K562 (cell line): ENCODE measurements around the gene WWOX. TPM values are rescaled to one million over a fixed set of nuclear protein-coding genes. Genes with fewer than 3 reads are reported as not detected.
A peak's percentile ranks its signal among the peaks of the same experiment; 100 is the strongest.

Experiments
- JUND ChIP-seq, 2 experiments: IDR thresholded peaks; 2 replicates in 1 of 2; 3 replicates in 1 of 2; pipeline ENCODE4 v1.6.1; 2011; ENCODE audit warnings: borderline replicate concordance in 2 of 2, low read depth in 2 of 2, low read length in 2 of 2, improper control_type of control experiment in 1 of 2, missing biosample characterization in 1 of 2, missing genetic modification characterization in 1 of 2, missing genetic modification reagents in 1 of 2
- ZBTB12 ChIP-seq: fragments of 250-450 bp; sonication (Bioruptor Pico); IDR thresholded peaks from 2 replicates; pipeline ENCODE4 v1.4.0; 2020
- polyA plus RNA-seq, 8 experiments: library from polyadenylated mRNA; depleted of rRNA in 4 of 8; stranded (reverse) in 5 of 8; unstranded in 3 of 8; fragments of >200 nt; fragmentation: Nextera tagmentation in 2 of 8; fragmentation: Illumina TruSeq in 1 of 8; extraction: Ambion mirVana in 2 of 8; extraction: Trizol in 1 of 8; gene quantifications; 2 replicates each; pipeline versions ENCODE4 v1.2.1 to v1.2.3, GENCODE V29; 2011 to 2014; ENCODE audit warnings: inconsistent platforms in 1 of 8, missing spikeins in 1 of 8
- total RNA-seq, 7 experiments: library from RNA; depleted of rRNA in 6 of 7; stranded (reverse); fragments of >200 nt in 6 of 7; fragmentation: Illumina TruSeq in 2 of 7; extraction: Trizol in 2 of 7; gene quantifications; 2 replicates each; pipeline versions ENCODE4 v1.2.1 to v1.2.3, GENCODE V29; 2011 to 2021; ENCODE audit warnings: low replicate concordance in 1 of 7
- TF ChIP-seq, protein P1 (sequence below), 2 experiments: fragments of 450-650 bp; IDR thresholded peaks; 2 replicates each; pipeline ENCODE4 v1.6.1; 2018; ENCODE audit warnings: mild to moderate bottlenecking in 2 of 2, low read depth in 1 of 2; ENCODE audit not compliant: partially characterized antibody in 2 of 2
- TF ChIP-seq, protein P2 (sequence below), 3 experiments: fragments of 200-800 bp in 1 of 3; fragments of 250-450 bp in 1 of 3; fragments of 450-650 bp in 1 of 3; sonication (Bioruptor Pico) in 1 of 3; sonication (Bioruptor generic) in 1 of 3; formaldehyde crosslinking in 1 of 3; IDR thresholded peaks; 2 replicates each; pipeline versions ENCODE4 v1.6.1 to v1.8.0; 2016 to 2022; ENCODE audit warnings: mild to moderate bottlenecking in 2 of 3, missing genetic modification characterization in 2 of 3, missing compliant biosample characterization in 1 of 3, moderate library complexity in 1 of 3
- TF ChIP-seq, protein P3 (sequence below), 2 experiments: fragments of 450-650 bp in 1 of 2; sonication (generic) in 1 of 2; formaldehyde crosslinking in 1 of 2; IDR thresholded peaks; 2 replicates each; pipeline versions ENCODE4 v1.7.1 to v1.9.0; 2016 to 2022; ENCODE audit warnings: inconsistent platforms in 1 of 2, mild to moderate bottlenecking in 1 of 2, missing genetic modification reagents in 1 of 2

WWOX gene
- total and polyA plus RNA-seq, 9 of the 15 experiments (the other 6 are each of a cell fraction or from before 2014, with no cell fraction given): 1.6 to 22.7 (median 8.1) TPM

- TF ChIP-seq, protein P1, sequence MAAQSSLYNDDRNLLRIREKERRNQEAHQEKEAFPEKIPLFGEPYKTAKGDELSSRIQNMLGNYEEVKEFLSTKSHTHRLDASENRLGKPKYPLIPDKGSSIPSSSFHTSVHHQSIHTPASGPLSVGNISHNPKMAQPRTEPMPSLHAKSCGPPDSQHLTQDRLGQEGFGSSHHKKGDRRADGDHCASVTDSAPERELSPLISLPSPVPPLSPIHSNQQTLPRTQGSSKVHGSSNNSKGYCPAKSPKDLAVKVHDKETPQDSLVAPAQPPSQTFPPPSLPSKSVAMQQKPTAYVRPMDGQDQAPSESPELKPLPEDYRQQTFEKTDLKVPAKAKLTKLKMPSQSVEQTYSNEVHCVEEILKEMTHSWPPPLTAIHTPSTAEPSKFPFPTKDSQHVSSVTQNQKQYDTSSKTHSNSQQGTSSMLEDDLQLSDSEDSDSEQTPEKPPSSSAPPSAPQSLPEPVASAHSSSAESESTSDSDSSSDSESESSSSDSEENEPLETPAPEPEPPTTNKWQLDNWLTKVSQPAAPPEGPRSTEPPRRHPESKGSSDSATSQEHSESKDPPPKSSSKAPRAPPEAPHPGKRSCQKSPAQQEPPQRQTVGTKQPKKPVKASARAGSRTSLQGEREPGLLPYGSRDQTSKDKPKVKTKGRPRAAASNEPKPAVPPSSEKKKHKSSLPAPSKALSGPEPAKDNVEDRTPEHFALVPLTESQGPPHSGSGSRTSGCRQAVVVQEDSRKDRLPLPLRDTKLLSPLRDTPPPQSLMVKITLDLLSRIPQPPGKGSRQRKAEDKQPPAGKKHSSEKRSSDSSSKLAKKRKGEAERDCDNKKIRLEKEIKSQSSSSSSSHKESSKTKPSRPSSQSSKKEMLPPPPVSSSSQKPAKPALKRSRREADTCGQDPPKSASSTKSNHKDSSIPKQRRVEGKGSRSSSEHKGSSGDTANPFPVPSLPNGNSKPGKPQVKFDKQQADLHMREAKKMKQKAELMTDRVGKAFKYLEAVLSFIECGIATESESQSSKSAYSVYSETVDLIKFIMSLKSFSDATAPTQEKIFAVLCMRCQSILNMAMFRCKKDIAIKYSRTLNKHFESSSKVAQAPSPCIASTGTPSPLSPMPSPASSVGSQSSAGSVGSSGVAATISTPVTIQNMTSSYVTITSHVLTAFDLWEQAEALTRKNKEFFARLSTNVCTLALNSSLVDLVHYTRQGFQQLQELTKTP (IDR thresholded peaks at IDR 0.05; ENCODE audit: low read depth in 1 of 2, partially characterized antibody in 2 of 2): peak in 1 of 2 experiments; percentile 26
- TF ChIP-seq, protein P2, sequence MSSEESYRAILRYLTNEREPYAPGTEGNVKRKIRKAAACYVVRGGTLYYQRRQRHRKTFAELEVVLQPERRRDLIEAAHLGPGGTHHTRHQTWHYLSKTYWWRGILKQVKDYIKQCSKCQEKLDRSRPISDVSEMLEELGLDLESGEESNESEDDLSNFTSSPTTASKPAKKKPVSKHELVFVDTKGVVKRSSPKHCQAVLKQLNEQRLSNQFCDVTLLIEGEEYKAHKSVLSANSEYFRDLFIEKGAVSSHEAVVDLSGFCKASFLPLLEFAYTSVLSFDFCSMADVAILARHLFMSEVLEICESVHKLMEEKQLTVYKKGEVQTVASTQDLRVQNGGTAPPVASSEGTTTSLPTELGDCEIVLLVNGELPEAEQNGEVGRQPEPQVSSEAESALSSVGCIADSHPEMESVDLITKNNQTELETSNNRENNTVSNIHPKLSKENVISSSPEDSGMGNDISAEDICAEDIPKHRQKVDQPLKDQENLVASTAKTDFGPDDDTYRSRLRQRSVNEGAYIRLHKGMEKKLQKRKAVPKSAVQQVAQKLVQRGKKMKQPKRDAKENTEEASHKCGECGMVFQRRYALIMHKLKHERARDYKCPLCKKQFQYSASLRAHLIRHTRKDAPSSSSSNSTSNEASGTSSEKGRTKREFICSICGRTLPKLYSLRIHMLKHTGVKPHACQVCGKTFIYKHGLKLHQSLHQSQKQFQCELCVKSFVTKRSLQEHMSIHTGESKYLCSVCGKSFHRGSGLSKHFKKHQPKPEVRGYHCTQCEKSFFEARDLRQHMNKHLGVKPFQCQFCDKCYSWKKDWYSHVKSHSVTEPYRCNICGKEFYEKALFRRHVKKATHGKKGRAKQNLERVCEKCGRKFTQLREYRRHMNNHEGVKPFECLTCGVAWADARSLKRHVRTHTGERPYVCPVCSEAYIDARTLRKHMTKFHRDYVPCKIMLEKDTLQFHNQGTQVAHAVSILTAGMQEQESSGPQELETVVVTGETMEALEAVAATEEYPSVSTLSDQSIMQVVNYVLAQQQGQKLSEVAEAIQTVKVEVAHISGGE (CRISPR knock-in tag; IDR thresholded peaks at IDR 0.05): 0 out of 6 replicates have a peak, but pooled peaks of 1 of the 3 experiments have one; percentile 19
- TF ChIP-seq ZBTB12 (CRISPR knock-in tag): peak; percentile 62
- TF ChIP-seq JUND (IDR thresholded peaks at IDR 0.05; ENCODE audit: borderline replicate concordance, low read depth, low read length): peak; percentile 75
- TF ChIP-seq JUND (tag; IDR thresholded peaks at IDR 0.05; ENCODE audit: borderline replicate concordance, low read depth, low read length): peak; percentile 86
- TF ChIP-seq, protein P3, sequence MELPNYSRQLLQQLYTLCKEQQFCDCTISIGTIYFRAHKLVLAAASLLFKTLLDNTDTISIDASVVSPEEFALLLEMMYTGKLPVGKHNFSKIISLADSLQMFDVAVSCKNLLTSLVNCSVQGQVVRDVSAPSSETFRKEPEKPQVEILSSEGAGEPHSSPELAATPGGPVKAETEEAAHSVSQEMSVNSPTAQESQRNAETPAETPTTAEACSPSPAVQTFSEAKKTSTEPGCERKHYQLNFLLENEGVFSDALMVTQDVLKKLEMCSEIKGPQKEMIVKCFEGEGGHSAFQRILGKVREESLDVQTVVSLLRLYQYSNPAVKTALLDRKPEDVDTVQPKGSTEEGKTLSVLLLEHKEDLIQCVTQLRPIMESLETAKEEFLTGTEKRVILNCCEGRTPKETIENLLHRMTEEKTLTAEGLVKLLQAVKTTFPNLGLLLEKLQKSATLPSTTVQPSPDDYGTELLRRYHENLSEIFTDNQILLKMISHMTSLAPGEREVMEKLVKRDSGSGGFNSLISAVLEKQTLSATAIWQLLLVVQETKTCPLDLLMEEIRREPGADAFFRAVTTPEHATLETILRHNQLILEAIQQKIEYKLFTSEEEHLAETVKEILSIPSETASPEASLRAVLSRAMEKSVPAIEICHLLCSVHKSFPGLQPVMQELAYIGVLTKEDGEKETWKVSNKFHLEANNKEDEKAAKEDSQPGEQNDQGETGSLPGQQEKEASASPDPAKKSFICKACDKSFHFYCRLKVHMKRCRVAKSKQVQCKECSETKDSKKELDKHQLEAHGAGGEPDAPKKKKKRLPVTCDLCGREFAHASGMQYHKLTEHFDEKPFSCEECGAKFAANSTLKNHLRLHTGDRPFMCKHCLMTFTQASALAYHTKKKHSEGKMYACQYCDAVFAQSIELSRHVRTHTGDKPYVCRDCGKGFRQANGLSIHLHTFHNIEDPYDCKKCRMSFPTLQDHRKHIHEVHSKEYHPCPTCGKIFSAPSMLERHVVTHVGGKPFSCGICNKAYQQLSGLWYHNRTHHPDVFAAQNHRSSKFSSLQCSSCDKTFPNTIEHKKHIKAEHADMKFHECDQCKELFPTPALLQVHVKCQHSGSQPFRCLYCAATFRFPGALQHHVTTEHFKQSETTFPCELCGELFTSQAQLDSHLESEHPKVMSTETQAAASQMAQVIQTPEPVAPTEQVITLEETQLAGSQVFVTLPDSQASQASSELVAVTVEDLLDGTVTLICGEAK (IDR thresholded peaks at IDR 0.05): peak; percentile 41; the same call in 1 of the 2 replicates
- TF ChIP-seq, protein P3 (CRISPR knock-in tag; IDR thresholded peaks at IDR 0.05): no peak
Measured at GRCh38 chr16:78796221-78796866, 696.9 kb downstream of the WWOX start (continued).
